ENCODE data around the gene SGMS1.
"Not testable (repeated sequence)": the region's sequence is repeated elsewhere in the genome, so short reads cannot be mapped to it uniquely, and the experiment has no call there.

SGMS1 gene

DNA sequence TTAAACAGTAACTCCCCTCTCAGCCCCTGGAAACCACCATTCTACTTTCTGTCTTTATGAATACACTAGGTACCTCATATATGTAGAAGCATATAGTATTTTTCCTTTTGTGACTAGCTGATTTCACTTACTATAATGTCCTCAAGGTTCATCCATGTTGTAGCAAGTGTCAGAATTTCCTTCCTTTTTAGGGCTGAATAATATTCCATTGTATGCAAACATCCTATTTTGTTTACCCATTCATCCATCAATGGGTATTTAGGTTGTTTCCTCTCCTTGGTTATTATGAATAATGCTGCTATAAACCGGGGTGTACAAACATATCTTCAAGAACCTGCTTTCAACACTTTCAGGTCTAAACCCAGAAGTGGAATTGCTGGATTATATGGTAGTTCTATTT, 125.3 kb downstream of the SGMS1 start:
- no peak for DNase-seq (ENCODE audit: low spot score)
- in situ Hi-C loops (cut with MboI; ENCODE audit: low sequenced_read_pairs, unreplicated experiment), result no loop called here
- no peak for TF ChIP-seq CTCF (IDR thresholded peaks at IDR 0.05; ENCODE audit: borderline replicate concordance, control extremely low read depth, extremely low read depth, insufficient read depth, missing control alignments)

GRCh38 chr10:50497758-50498157, 126.0 kb downstream of the SGMS1 start:
- in situ Hi-C loops (cut with MboI; ENCODE audit: low sequenced_read_pairs, unreplicated experiment), result no loop called here
- peak; percentile 64 for DNase-seq (ENCODE audit: low spot score)

GRCh38 chr10:50496228-50496627, 127.5 kb downstream of the SGMS1 start:
- TF ChIP-seq CTCF (IDR thresholded peaks at IDR 0.05; ENCODE audit: borderline replicate concordance, control extremely low read depth, extremely low read depth, insufficient read depth, missing control alignments), result no peak
- no peak for DNase-seq (ENCODE audit: low spot score)
- in situ Hi-C loops (cut with MboI; ENCODE audit: low sequenced_read_pairs, unreplicated experiment), result no loop called here

More at GRCh38 chr10:50497758-50498157, 126.0 kb downstream of the SGMS1 start:
- no peak for TF ChIP-seq CTCF (IDR thresholded peaks at IDR 0.05; ENCODE audit: borderline replicate concordance, control extremely low read depth, extremely low read depth, insufficient read depth, missing control alignments)

DNA sequence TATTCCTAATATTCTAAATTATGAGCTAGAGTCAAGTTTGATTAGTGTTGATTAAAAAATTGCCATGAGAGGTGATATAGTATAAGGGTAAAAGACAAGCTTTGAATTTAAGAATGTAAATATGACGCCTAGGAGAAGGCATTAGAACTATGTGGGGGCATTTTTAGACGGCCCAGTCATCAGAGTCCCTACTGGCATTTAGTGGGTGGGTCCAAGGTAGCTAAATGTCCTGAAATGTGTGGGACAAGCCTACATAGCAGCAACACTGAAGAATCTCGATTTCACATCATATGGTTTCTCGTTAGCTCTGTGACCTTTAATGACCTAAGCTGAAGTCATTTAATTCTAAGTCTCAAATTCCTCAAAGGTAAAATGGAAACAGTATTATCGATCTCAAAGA, 133.5 kb downstream of the SGMS1 start:
- in situ Hi-C loops (cut with MboI; ENCODE audit: low sequenced_read_pairs, unreplicated experiment), result no loop called here
- no peak for DNase-seq (ENCODE audit: low spot score)
- TF ChIP-seq CTCF (IDR thresholded peaks at IDR 0.05; ENCODE audit: borderline replicate concordance, control extremely low read depth, extremely low read depth, insufficient read depth, missing control alignments), result no peak

- DNase-seq (ENCODE audit: low spot score); in situ Hi-C loops (cut with MboI; ENCODE audit: low sequenced_read_pairs, unreplicated experiment): not testable (repeated sequence)
These were observed 139.2 kb downstream of the SGMS1 start for GRCh38 chr10:50484550-50484949.

DNA sequence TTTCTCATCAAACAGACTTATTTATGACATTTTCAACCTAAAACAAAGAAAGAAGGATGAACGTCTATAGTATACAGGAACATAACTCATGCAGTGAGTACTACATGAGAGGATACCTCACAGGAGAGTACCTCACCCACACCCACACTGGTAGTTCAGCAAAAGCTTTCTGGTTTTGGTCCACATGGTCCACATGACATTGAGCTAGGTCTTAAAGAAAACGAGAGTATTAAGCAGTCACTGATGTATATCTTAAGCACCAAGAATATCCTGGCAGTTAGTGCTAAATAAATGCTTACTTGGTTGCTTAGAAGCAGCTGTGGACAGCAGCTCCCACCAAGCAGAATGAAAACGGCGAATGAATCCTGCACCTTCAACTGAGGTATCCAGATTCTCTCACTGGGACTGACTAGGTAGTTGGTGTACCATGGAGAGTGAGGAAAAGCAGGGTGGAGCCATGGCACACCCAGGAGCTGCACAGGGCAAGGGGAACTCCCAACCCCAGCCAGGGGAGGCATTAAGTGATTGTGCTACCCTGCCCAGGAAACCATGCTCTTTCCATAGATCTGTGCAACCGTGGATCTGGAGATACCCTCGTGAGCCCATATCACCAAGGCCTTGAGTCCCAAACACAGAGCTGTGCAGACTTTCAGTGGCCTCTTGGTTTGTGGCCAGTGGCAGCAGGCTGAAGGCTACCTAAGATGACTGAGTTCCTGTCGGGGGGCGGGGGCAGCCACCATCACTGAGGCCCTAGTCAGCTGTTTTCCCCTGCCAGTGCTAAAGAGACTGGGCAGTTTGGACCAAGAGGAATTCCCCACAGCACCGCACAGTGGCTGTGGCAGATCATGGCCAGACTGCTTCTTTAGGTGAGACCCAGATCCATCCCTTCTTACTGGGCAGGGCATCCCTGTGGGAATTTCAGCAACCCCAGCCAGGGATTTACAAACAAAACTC, 143.4 kb downstream of the SGMS1 start:
- peak; percentile 38 for DNase-seq (ENCODE audit: low spot score)
- TF ChIP-seq CTCF (IDR thresholded peaks at IDR 0.05; ENCODE audit: borderline replicate concordance, control extremely low read depth, extremely low read depth, insufficient read depth, missing control alignments), result no peak
- in situ Hi-C loops (cut with MboI; ENCODE audit: low sequenced_read_pairs, unreplicated experiment), result no loop called here

Data from GM13976 (cell line).